ENCODE measurements around the gene HPS5.
"Not testable (repeated sequence)": the region's sequence is repeated elsewhere in the genome, so short reads cannot be mapped to it uniquely, and the experiment has no call there.

HPS5 gene

DNA sequence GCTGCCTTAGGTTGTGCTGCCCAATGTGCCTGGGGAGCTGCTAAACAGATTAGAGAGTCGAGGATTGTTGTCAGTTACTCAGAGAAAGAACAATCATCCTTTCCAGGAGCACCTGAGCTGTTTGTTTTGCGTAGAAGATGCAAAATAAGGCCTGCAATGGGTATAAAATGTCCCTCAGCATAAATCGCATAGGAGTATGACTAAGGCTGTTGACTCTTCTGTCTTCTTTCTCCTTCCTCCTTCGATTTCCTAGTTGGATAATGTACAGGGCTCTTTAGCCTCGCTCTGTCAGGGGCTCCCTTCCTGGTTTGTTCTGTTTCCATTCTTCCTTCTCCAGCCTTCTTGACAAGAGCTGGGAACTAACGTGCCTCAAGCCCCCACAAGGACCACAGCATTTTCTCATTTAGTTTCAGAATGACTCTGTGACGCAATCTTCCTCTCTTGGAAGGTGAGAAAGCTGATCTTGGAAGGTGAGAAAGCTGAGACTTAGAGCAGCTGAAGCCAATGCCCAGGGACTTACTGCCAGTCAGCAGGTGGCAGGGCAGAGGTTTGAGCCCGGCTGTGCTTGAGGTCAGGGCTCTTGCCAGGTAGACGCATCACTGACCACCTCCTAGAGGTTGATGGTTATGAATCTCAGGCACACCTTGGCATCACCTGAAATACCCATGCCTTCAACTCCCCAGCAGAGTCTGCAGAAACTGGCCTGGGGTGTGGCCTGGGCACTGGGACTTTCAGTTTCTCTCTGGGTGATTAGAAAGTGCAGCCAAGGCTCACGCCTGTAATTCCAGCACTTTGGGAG, 54.4 kb downstream of the HPS5 start:
- H3K27ac Mint-ChIP-seq, DNase-seq, H3K9me3 Mint-ChIP-seq, H3K4me3 Mint-ChIP-seq, H3K4me1 Mint-ChIP-seq: not testable (repeated sequence)
- H3K27me3 Mint-ChIP-seq, result peaks cover 14% of the 10 kb centered on the region
- peak; percentile 57 for ATAC-seq

DNA sequence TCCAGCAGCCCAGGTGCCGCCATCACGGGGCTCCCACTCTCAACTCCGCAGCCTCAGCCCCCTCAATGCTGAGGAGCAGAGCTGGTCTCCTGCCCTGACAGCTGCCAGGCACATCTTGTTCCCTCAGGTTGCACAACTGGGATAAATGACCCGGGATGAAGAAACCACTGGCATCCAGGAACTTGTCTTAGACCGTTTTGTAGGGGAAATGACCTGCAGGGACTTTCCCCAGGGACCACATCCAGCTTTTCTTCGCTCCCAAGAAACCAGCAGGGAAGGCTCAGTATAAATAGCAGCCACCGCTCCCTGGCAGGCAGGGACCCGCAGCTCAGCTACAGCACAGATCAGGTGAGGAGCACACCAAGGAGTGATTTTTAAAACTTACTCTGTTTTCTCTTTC, 56.0 kb downstream of the HPS5 start, which contains the start of gene SAA1:
Gene SAA1, plus strand, starts transcription at position 316 of the 400 bp plus-strand sequence. CDS start 624 bp downstream, outside the sequence.
- DNase-seq (no peak), ATAC-seq (no peak)
- H3K9me3 Mint-ChIP-seq, result no peaks in the 10 kb centered on the region
- peaks cover 14% of the 10 kb centered on the region for H3K27me3 Mint-ChIP-seq
- H3K27ac Mint-ChIP-seq, result no peak within 1 kb of the TSS
- no peaks in the 10 kb centered on the region for H3K4me1 Mint-ChIP-seq
- no peak within 1 kb of the TSS for H3K4me3 Mint-ChIP-seq

DNA sequence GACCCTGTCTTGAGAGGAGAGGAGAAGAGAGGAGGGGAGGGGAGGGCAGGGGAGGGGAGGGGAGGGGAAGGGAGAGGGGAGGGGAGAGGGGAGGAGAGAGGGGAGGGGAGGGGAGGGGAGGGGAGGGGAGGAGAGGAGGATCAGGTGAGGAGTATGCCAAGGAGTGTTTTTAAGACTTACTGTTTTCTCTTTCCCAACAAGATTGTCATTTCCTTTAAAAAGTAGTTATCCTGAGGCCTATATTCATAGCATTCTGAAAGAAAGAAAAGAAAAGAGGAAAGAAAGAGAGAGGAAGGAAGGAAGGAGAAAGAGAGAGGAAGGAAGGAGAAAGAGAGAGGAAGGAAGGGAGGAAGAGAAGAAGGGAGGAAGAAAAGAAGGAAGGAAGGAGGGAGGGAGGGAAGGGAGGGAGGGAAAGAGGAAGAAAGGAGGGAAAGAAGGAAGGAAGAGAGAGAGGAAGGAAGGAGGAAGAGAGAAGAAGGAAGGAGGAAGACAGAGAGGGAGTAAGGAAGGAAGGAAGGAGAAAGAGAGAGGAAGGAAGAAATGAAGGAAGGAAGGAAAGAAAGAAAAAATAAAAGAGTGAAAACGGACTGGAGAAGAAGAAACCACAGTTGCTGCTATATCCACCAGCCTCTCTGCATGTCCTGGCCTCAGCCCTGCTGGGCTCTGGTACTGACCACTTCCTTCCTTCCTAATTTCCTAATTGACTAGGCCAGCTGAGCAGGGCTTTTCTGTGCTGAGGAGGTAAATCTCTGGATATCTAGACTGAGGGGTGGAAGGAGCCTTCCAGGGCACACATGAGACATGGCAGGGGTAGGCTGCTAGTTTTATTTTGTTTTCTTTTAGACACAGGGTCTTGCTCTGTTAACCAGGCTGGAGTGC, 57.0 kb downstream of the HPS5 start:
- Mint-ChIP-seq H3K4me1 (no peaks in the 10 kb centered on the region), H3K9me3 (no peaks in the 10 kb centered on the region), H3K27me3 (peaks cover 14% of the 10 kb centered on the region), H3K27ac (no peak overlapping the region), H3K4me3 (no peak overlapping the region)
- DNase-seq, result no peak
- no peak for ATAC-seq

DNA sequence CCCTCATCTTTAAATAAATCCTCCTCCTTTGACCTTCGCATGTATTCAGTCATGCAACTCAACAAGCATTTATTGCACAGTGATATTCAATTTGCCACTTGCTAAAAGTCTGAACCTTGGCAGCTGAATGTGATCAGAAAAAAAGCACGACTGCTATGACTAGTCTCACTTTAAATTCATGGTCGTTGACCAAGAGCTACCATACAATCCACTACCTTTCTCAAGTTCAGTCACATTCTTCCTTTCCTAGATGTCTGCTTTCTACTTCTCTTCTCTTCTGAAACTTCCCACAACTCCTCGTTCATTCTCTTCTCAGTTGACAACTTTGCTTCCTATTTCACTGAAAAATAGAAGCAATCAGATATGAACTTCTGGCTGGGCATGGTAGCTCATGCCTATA, 57.9 kb downstream of the HPS5 start:
- no peaks in the 10 kb centered on the region for H3K4me1 Mint-ChIP-seq
- no peak overlapping the region for H3K4me3 Mint-ChIP-seq
- H3K27ac Mint-ChIP-seq, result no peak overlapping the region
- no peaks in the 10 kb centered on the region for H3K9me3 Mint-ChIP-seq
- H3K27me3 Mint-ChIP-seq, result peaks cover 14% of the 10 kb centered on the region
- ATAC-seq (no peak), DNase-seq (no peak)

DNA sequence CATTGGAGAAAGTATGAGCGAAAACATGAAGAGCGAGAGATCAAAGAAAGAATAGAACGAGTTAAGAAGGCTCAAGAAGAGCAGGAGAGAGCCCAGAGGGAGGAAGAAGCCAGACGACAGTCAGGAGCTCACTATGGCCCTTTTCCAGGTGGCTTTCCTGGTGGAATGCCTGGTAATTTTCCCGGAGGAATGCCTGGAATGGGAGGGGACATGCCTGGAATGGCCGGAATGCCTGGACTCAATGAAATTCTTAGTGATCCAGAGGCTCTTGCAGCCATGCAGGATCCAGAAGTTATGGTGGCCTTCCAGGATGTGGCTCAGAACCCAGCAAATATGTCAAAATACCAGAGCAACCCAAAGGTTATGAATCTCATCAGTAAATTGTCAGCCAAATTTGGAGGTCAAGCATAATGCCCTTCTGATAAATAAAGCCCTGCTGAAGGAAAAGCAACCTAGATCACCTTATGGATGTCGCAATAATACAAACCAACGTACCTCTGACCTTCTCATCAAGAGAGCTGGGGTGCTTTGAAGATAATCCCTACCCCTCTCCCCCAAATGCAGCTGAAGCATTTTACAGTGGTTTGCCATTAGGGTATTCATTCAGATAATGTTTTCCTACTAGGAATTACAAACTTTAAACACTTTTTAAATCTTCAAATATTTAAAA, 59.1 kb downstream of the HPS5 start:
- H3K9me3 Mint-ChIP-seq, ATAC-seq, H3K4me1 Mint-ChIP-seq, H3K27ac Mint-ChIP-seq, DNase-seq, H3K4me3 Mint-ChIP-seq: not testable (repeated sequence)
- peaks cover 14% of the 10 kb centered on the region for H3K27me3 Mint-ChIP-seq

DNA sequence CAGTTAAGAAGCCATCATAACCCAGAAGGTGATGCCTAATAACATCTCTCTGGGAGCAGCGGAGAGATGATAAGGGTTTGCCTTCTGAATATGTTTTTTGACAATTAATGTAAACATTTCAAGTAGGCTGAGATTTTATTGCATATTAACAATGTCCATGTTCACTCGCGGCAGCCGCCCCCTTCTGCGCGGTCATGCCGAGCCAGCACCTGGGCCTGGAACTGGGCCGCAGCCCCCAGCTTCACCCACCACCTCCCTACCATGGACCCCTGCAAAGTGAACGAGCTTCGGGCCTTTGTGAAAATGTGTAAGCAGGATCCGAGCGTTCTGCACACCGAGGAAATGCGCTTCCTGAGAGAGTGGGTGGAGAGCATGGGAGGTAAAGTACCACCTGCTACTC, 60.2 kb downstream of the HPS5 start:
- Mint-ChIP-seq H3K27me3 (peaks cover 14% of the 10 kb centered on the region), H3K4me3 (no peak overlapping the region), H3K4me1 (no peaks in the 10 kb centered on the region), H3K9me3 (no peaks in the 10 kb centered on the region), H3K27ac (no peak overlapping the region)
- DNase-seq, result no peak
- no peak for ATAC-seq

DNA sequence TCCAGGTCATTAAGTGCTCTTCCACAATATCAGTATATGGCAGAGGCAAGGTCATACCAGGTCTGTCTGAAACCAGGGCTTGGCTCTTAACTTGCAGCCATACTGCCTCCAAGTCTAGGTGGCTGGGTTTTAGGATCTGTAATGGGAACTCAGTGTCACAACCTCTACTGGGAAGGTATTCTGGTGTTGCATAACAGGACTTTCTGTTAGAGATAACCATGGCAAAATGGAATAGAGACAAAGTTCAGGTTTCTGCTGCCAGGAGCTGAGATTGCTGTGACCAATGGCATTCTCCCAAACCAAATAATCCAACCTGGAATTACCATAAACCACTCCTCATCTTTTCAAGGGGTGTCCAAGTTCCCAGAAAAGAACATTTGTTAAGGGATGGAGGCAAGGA, 62.7 kb downstream of the HPS5 start:
- Mint-ChIP-seq H3K4me1 (no peaks in the 10 kb centered on the region), H3K27me3 (peaks cover 8% of the 10 kb centered on the region), H3K27ac (no peak overlapping the region), H3K4me3 (no peak overlapping the region), H3K9me3 (no peaks in the 10 kb centered on the region)
- no peak for ATAC-seq
- DNase-seq, result no peak

DNA sequence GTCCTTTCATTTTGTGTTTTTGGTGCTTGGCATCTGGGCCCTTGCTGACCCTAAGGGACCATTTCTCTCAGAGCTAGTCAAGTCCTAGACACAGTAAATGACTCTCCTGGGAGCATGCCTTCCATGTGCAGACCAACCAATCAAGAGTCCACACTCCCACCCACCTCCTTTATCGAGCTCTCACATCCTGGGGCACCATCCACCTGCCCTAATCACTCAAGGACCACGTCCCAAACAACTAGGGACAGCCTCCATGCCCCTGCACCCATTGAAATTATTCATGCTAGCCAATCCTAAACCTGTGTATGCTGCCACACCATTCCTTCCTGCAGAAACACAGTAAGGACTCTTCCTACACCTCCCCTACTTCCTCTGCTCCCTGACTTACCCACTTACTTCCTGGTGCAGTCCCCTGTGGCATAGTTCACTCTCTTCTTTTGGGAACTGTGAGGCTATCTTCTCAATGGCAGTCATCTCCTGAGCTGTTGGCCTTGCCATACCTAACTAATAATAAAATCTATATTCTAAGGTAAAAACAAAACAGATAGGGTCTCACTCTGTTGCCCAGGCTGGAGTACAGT, 67.1 kb downstream of the HPS5 start:
- Mint-ChIP-seq H3K27ac (no peak overlapping the region), H3K27me3 (no peaks in the 10 kb centered on the region), H3K4me3 (no peak overlapping the region), H3K4me1 (no peaks in the 10 kb centered on the region), H3K9me3 (no peaks in the 10 kb centered on the region)
- DNase-seq, result no peak
- ATAC-seq, result no peak

DNA sequence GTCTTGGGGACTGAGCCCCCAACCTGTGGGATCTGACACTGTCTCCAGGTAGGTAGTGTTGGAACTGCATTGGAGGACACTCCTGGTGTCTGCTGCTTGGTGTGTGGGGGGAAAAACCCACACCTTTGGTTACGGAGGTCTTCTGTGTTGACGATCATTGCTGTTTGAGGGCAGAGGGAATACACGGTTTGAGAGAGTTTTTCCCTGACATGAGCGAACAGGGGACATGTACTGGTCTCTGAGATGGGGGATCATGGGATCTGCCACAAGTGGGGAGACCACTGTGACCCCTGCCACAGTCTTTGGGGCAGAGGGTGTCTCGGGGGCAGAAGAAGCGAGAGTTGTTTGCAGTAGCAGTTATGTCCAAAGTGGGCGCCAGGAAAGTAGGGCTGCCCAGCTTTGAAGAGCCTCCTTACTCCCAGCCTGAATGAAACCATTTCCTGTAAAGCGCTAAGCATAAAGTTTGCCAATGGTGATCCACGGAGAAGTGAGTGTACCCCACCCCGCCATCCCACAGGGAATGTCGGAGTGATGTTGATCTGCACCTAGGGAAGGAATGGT, 68.1 kb downstream of the HPS5 start:
- peaks cover 4% of the 10 kb centered on the region for H3K27me3 Mint-ChIP-seq
- H3K27ac Mint-ChIP-seq, result no peak overlapping the region
- DNase-seq (no peak), ATAC-seq (no peak)
- H3K9me3 Mint-ChIP-seq, result no peaks in the 10 kb centered on the region
- H3K4me3 Mint-ChIP-seq, result no peak overlapping the region
- H3K4me1 Mint-ChIP-seq, result no peaks in the 10 kb centered on the region

DNA sequence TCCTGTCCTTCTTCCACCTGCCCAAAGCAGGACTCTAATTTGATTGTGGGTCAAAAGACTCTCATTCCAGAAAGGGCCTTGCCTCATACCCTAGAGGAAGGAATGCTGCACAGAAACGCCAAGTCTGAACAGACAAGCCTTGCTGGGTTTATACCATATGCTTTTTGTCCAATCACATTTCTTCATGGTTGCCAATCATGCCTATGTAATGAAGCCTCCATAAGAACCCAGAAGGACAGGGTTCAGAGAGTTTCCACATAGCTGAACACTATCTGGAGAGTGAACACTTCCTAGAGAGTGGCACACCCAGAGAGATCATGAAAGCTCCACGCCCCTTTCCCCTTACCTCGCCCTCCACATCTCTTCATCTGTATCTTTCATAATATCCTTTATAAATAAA, 68.7 kb downstream of the HPS5 start:
- Mint-ChIP-seq H3K4me1 (no peaks in the 10 kb centered on the region), H3K27me3 (peaks cover 9% of the 10 kb centered on the region), H3K27ac (no peak overlapping the region), H3K9me3 (no peaks in the 10 kb centered on the region), H3K4me3 (no peak overlapping the region)
- no peak for DNase-seq
- no peak for ATAC-seq

DNA sequence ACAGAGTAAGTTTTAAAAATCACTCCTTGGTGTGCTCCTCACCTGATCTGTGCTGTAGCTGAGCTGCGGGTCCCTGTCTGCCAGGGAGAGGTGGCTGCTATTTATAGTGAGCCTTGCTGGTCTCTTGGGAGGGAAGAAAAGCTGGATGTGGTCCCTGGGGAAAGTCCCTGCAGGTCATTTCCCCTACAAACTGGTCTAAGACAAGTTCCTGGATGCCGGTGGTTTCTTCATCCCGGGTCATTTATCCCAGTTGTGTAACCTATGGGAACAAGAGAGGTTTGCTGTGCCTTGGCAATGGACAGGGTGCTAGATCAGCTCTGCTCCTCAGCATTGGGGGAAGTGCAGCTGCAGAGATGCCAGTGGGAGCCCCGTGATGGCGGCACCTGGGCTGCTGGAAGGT, 73.4 kb downstream of the HPS5 start, which contains the start of gene SAA2:
Gene SAA2, minus strand, starts transcription at position 108 of the 400 bp plus-strand sequence. CDS start 657 bp downstream, outside the sequence.
- Mint-ChIP-seq H3K9me3 (peaks cover 0 to 3% of the 10 kb centered on the region in 2 donors), H3K27me3 (peaks cover 9% of the 10 kb centered on the region), H3K4me1 (peaks cover 23% of the 10 kb centered on the region), H3K27ac (peak within 1 kb of the TSS in 1 of 2 donors; percentile 77), H3K4me3 (no peak within 1 kb of the TSS)
- no peak for DNase-seq
- ATAC-seq, result no peak

DNA sequence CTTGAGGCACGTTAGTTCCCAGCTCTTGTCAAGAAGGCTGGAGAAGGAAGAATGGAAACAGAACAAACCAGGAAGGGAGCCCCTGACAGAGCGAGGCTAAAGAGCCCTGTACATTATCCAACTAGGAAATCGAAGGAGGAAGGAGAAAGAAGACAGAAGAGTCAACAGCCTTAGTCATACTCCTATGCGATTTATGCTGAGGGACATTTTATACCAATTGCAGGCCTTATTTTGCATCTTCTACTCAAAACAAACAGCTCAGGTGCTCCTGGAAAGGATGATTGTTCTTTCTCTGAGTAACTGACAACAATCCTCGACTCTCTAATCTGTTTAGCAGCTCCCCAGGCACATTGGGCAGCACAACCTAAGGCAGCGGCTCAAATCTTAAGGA, 74.8 kb downstream of the HPS5 start:
- not testable (repeated sequence) for H3K27ac Mint-ChIP-seq, DNase-seq, H3K9me3 Mint-ChIP-seq, H3K27me3 Mint-ChIP-seq
- ATAC-seq, result peak; percentile 10
- Mint-ChIP-seq H3K4me1 (peaks cover 23% of the 10 kb centered on the region), H3K4me3 (peak overlapping the region in 1 of 2 donors; percentile 74)

DNA sequence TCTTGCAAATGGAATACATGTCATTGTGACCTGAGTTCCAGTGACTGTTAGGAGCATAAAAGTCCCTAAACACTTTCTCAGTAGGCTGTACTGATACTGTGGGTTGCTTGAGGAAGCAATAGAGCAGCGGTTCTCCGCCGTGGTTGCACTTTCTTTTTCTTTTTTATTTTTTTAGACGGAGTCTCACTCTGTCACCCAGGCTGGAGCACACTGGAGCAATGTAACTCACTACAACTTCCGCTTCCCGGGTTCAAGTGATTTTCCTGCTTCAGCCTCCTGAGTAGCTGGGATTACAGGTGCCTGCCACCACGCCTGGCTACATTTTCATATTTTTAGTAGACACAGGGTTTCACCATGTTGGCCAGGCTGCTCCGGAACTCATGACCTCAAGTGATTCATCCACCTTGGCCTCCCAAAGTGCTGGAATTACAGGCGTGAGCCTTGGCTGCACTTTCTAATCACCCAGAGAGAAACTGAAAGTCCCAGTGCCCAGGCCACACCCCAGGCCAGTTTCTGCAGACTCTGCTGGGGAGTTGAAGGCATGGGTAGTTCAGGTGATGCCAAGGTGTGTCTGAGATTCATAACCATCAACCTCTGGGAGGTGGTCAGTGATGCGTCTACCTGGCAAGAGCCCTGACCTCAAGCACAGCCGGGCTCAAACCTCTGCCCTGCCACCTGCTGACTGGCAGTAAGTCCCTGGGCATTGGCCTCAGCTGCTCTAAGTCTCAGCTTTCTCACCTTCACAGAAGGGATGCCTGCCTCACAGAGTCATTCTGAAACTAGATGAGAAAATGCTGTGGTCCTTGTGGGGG, 75.4 kb downstream of the HPS5 start:
- Mint-ChIP-seq H3K27ac (peak overlapping the region; percentile 40 to 94), H3K4me3 (peak overlapping the region; percentile 69 to 74), H3K4me1 (peaks cover 23% of the 10 kb centered on the region)
- DNase-seq, result peak; percentile 29 to 36
- not testable (repeated sequence) for H3K27me3 Mint-ChIP-seq, H3K9me3 Mint-ChIP-seq
- ATAC-seq, result peak; percentile 85

DNA sequence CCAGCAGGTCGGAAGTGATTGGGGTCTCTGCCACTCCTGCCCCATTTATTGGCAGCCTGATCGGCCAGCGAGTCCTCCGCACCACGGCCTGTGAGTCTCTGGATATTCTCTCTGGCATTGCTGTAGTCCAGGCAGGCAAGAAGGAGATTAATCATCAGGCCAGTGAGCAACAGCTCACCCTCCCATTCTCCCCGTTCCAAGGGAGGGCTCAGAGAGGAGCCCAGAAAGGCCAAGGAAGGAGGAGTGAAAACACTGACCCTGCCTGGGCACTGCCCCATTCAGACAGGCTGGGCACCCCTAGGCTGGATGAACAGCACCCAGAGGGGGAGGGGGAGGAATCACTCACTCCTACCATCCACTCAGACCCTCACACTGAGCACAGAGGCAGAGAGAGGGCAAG, 76.5 kb downstream of the HPS5 start:
- no peak overlapping the region for H3K27ac Mint-ChIP-seq
- DNase-seq (no peak), ATAC-seq (no peak)

More for the DNA sequence above, 76.5 kb downstream of the HPS5 start:
- H3K4me3 Mint-ChIP-seq, result no peak overlapping the region
- peaks cover 17% of the 10 kb centered on the region for H3K27me3 Mint-ChIP-seq
- peaks cover 23% of the 10 kb centered on the region for H3K4me1 Mint-ChIP-seq
- H3K9me3 Mint-ChIP-seq, result peaks cover 0 to 7% of the 10 kb centered on the region in 2 donors

Measured in stimulated activated naive CD8-positive, alpha-beta T cell treated with anti-CD3 and anti-CD28 coated beads, Interleukin-15, amount 100 ng/mL, for 72 hours (primary cell).